NCI-H510A treated with DMSO at 0.1 percent for 48 hours (cell line): ENCODE data around the gene BFAR.
"Not testable (repeated sequence)": the region's sequence is repeated elsewhere in the genome, so short reads cannot be mapped to it uniquely, and the experiment has no call there.

ENCODE experiments used
- DNase-seq: peaks from one replicate; lab custom pipeline; 2025; lab: John Stamatoyannopoulos, UW

Gene BFAR

GRCh38 chr16:14632693-14633569 lies at the start of gene BFAR:
Gene BFAR, plus strand, starts transcription at chr16:14632951. Its CDS starts 11,396 bp downstream, at chr16:14644347.
- DNase-seq = peak; percentile 85

- no peak for DNase-seq
These were observed 47.5 kb upstream of the BFAR start for GRCh38 chr16:14585287-14585686.

- no peak for DNase-seq
These were observed 46.0 kb upstream of the BFAR start for GRCh38 chr16:14586637-14587305.

GRCh38 chr16:14600164-14600563 lies 32.6 kb upstream of the BFAR start:
- no peak for DNase-seq

GRCh38 chr16:14602443-14602963 lies 30.2 kb upstream of the BFAR start:
- no peak for DNase-seq

GRCh38 chr16:14606102-14606501 lies 26.6 kb upstream of the BFAR start:
- DNase-seq = no peak

GRCh38 chr16:14608111-14608566 lies 24.6 kb upstream of the BFAR start:
- DNase-seq = no peak

GRCh38 chr16:14608604-14609003 lies 24.1 kb upstream of the BFAR start:
- no peak for DNase-seq

- no peak for DNase-seq
These were observed 23.0 kb upstream of the BFAR start for GRCh38 chr16:14609716-14610115.

GRCh38 chr16:14611660-14612059 lies 21.1 kb upstream of the BFAR start:
- no peak for DNase-seq

GRCh38 chr16:14613991-14614390 lies 18.8 kb upstream of the BFAR start:
- no peak for DNase-seq

GRCh38 chr16:14616280-14616679 lies 16.5 kb upstream of the BFAR start:
- no peak for DNase-seq

- DNase-seq = no peak
These were observed 14.2 kb upstream of the BFAR start for GRCh38 chr16:14618566-14618965.

GRCh38 chr16:14627078-14627477 lies 5.7 kb upstream of the BFAR start:
- no peak for DNase-seq

GRCh38 chr16:14628806-14629611 lies 3.7 kb upstream of the BFAR start:
- DNase-seq = no peak

- DNase-seq = no peak
These were observed 3.2 kb upstream of the BFAR start for GRCh38 chr16:14629612-14629918.

GRCh38 chr16:14629919-14630619 lies 2.7 kb upstream of the BFAR start, which contains the start of gene PARN:
Gene PARN, minus strand, starts transcription at chr16:14630260. Its CDS starts 135 bp downstream, at chr16:14630125.
- peak; percentile 89 for DNase-seq

GRCh38 chr16:14630620-14631330 lies 2.0 kb upstream of the BFAR start:
- not testable (repeated sequence) for DNase-seq

- DNase-seq = no peak
These were observed 1.6 kb downstream of the BFAR start for GRCh38 chr16:14634389-14634725.

GRCh38 chr16:14635395-14636165 lies 2.8 kb downstream of the BFAR start:
- no peak for DNase-seq
